Endothelial cell of umbilical vein (primary cell): ENCODE data around the gene DNAJC12.

Source experiments
- CTCF ChIP-seq, 2 donors: IDR thresholded peaks; 1 replicate in 1 of 2; 2 replicates in 1 of 2; pipeline ENCODE4 v1.5.1; 2011; ENCODE audit warnings: low read length in 2 of 2, mild to moderate bottlenecking in 2 of 2, moderate library complexity in 2 of 2, control low read depth in 1 of 2, inconsistent platforms in 1 of 2, low read depth in 1 of 2; ENCODE audit not compliant: insufficient read depth in 1 of 2; ENCODE audit errors: extremely low read depth in 1 of 2
- EZH2 ChIP-seq: IDR thresholded peaks from 2 replicates; pipeline ENCODE4 v1.6.1; 2012; ENCODE audit warnings: borderline replicate concordance, low read depth, mild to moderate bottlenecking, moderate library complexity, low read length, inconsistent platforms; ENCODE audit not compliant: severe bottlenecking
- FOS ChIP-seq: IDR thresholded peaks from 2 replicates; pipeline ENCODE4 v1.6.1; 2011; ENCODE audit warnings: mild to moderate bottlenecking, low read length, moderate library complexity, borderline replicate concordance; ENCODE audit not compliant: insufficient read depth
- GATA2 ChIP-seq: IDR thresholded peaks from 2 replicates; pipeline ENCODE4 v1.7.0; 2011; ENCODE audit warnings: low read depth, mild to moderate bottlenecking, moderate library complexity, mixed read lengths, low read length; ENCODE audit not compliant: insufficient read length, insufficient read depth
- JUN ChIP-seq: IDR thresholded peaks from 2 replicates; pipeline ENCODE4 v1.6.1; 2011; ENCODE audit warnings: borderline replicate concordance, low read depth; ENCODE audit not compliant: insufficient read length, insufficient read depth
- MAX ChIP-seq: IDR thresholded peaks from 2 replicates; pipeline ENCODE4 v1.6.1; 2011; ENCODE audit not compliant: insufficient read depth, insufficient read length
- MYC ChIP-seq: IDR thresholded peaks from one replicate; pipeline ENCODE4 v1.6.1; 2011; ENCODE audit warnings: mild to moderate bottlenecking, low read depth, low read length
- POLR2A ChIP-seq: IDR thresholded peaks from 2 replicates; pipeline ENCODE4 v1.6.1; 2012; ENCODE audit warnings: low read depth, mild to moderate bottlenecking, control low read depth, low read length
- POLR2AphosphoS5 ChIP-seq: IDR thresholded peaks from 2 replicates; pipeline ENCODE4 v1.6.1; 2012; ENCODE audit warnings: low read depth, mild to moderate bottlenecking, control low read depth, low read length, moderate library complexity; ENCODE audit not compliant: insufficient read depth

DNA sequence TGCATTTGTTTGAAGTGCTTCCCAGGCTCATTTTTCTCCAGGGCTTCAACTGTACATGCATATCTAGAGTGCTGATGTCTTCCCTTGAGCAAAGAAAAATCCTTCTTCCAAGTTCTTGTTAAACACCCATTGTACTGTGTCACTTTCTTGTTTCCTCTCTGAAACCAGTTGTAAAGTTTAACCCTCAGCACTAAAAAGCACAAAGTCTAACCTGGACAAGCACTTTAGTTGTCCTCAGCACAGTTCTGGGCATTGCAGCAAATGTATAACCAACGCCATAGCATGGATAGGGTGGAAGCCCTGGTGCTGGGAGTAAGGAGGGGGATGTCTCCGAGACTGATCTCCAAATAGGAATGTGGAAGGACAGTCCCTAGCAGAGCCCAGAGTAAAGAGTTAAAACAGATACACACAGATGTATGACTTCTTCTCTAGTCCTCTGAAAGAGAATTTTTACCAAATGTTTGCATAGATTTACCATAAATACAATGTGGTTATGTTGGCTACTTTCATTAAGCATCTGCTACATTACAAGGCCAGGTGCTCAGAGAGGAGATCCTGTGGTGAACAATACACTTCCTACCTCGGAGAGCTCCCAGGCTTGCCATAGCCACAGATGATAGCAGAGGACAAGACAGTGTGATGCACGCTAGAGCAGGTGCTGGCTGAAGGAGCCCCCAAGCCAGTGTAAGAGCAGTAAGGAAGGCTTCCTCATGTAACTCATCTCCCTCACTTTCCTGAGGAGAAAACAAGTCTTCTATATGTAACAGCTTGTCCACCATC lies 57.0 kb downstream of the DNAJC12 start:
- TF ChIP-seq CTCF (IDR thresholded peaks at IDR 0.05; ENCODE audit: extremely low read depth in 1 of 2, insufficient read depth in 1 of 2, low read depth in 1 of 2, low read length in 2 of 2) (no peak), POLR2AphosphoS5 (no peak), EZH2 (no peak), POLR2A (no peak), MYC (no peak), JUN (no peak), FOS (no peak), GATA2 (no peak), MAX (no peak)
